ENCODE measurements around the gene LINC01488. TPM values are rescaled to one million over a fixed set of nuclear protein-coding genes. Genes with fewer than 3 reads are reported as not detected.

The LINC01488 gene
- total and polyA plus RNA-seq, 9 of the 15 experiments (the other 6 are each of a cell fraction or from before 2014, with no cell fraction given) = not detected

DNA sequence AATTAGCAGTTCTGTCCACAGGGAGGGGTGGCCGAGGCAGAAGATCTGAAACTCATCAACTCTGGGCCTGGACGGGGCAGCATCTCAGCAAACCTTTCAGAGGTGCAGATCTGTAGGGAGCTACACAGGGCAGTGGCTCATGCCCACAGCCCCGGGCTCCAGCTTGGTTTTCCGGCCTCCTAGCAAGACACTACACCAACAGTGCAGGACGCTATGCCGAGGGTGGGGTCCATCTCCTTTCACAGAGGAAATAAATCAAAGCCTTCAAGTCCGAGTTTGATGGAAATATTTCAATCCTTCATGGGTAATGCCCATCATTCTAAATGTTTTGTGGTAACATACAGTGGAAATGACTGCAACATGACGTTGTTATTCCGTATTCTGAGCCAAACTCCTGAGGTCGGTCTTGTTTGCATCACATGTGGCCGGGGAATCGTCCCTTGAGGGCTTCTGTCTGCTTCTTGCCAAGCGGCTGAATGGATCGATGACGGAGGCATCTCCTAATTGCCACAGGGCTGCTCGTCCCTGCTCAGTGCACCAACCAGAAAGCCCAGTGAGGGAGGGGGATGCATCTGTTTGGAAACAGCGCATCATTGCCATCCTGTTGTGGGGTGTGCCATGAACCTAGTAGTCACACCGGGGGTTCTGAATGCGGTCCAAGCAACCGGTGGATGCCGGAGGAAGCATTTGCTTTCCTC lies 30.0 kb downstream of the LINC01488 start (continued):
- TF ChIP-seq, protein P1, sequence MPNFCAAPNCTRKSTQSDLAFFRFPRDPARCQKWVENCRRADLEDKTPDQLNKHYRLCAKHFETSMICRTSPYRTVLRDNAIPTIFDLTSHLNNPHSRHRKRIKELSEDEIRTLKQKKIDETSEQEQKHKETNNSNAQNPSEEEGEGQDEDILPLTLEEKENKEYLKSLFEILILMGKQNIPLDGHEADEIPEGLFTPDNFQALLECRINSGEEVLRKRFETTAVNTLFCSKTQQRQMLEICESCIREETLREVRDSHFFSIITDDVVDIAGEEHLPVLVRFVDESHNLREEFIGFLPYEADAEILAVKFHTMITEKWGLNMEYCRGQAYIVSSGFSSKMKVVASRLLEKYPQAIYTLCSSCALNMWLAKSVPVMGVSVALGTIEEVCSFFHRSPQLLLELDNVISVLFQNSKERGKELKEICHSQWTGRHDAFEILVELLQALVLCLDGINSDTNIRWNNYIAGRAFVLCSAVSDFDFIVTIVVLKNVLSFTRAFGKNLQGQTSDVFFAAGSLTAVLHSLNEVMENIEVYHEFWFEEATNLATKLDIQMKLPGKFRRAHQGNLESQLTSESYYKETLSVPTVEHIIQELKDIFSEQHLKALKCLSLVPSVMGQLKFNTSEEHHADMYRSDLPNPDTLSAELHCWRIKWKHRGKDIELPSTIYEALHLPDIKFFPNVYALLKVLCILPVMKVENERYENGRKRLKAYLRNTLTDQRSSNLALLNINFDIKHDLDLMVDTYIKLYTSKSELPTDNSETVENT (CRISPR knock-in tag; IDR thresholded peaks at IDR 0.05) = no peak
- TF ChIP-seq YBX1 (IDR thresholded peaks at IDR 0.05) = no peak
- no peak for TF ChIP-seq WHSC1 (IDR thresholded peaks at IDR 0.05; ENCODE audit: low read length)
- no peak for TF ChIP-seq TAF9B (IDR thresholded peaks at IDR 0.05; ENCODE audit: partially characterized antibody)
- no peak for TF ChIP-seq TCF3 (CRISPR knock-in tag; IDR thresholded peaks at IDR 0.05)

DNA sequence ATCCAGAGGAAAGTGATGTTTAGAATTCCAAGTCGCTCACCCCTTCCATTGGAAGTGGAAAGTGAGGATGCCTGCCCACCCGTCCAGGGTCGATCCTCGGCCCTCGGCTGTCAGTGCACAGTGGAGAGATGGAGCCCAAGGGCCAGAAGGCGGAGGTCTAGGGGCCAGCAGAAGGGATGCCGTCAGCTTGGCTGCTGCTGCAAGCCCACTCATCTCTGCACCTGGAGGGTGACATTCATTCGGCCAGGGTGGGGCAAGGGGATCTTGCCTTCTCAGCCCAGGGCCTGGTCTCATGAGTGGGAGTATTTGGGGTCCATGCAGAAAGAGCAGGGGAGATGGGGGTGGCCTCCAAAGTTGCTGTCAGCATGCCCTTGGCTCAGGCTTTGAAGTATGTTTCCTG lies 30.7 kb downstream of the LINC01488 start:
- FAIRE-seq = no peak
- Histone ChIP-seq H3K4me3 (no peak overlapping the region), H3K36me3 (ENCODE audit: control insufficient read depth, insufficient read depth, low read length) (no peaks in the 10 kb centered on the region), H3K4me1 (replicated peaks in 1 of 2; ENCODE audit: control insufficient read depth in 2 of 2, insufficient read depth in 2 of 2, low read length in 2 of 2) (peaks cover 0 to 5% of the 10 kb centered on the region in 2 experiments; a peak in 3 of 5 replicates), H3K4me2 (ENCODE audit: insufficient read depth, low read length) (no peak overlapping the region), H4K20me1 (replicated peaks; ENCODE audit: control insufficient read depth, insufficient read depth, low read length) (no peaks in the 10 kb centered on the region), H3K27ac (ENCODE audit: extremely low read depth, low read depth, low read length) (no peak overlapping the region), H3K9me1 (ENCODE audit: control insufficient read depth, insufficient read depth, low read length) (no peaks in the 10 kb centered on the region), H3K79me2 (ENCODE audit: control insufficient read depth, insufficient read depth, low read length) (no peaks in the 10 kb centered on the region), H3K9ac (ENCODE audit: insufficient read depth in 1 of 2, low read depth in 2 of 2, low read length in 2 of 2) (no peak overlapping the region; a peak in 1 of 4 replicates), H3K9me3 (replicated peaks; ENCODE audit: control insufficient read depth, insufficient read depth, low read depth, low read length) (no peaks in the 10 kb centered on the region), H2AFZ (ENCODE audit: low read depth, low read length) (no peak overlapping the region), H3K27me3 (ENCODE audit: control insufficient read depth in 2 of 2, insufficient read depth in 2 of 2, low read length in 2 of 2) (peaks cover 42 to 79% of the 10 kb centered on the region in 2 experiments)
- WGBS (ENCODE audit: insufficient coverage, low coverage, missing lambda C conversion rate) = 8% methylated on average over 8 of the region's 8 CpGs
- TF ChIP-seq, protein P2, sequence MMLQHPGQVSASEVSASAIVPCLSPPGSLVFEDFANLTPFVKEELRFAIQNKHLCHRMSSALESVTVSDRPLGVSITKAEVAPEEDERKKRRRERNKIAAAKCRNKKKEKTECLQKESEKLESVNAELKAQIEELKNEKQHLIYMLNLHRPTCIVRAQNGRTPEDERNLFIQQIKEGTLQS (IDR thresholded peaks at IDR 0.05) = no peak
- TF ChIP-seq, protein P2 (CRISPR knock-in tag; conservative IDR thresholded peaks at IDR 0.05) = no peak
- TF ChIP-seq SAFB (IDR thresholded peaks at IDR 0.05; ENCODE audit: borderline replicate concordance, low read depth, low read length) (no peak), NR1H2 (CRISPR knock-in tag; IDR thresholded peaks at IDR 0.05) (no peak), MAZ (CRISPR knock-in tag; conservative IDR thresholded peaks at IDR 0.05 in 1 of 2, IDR thresholded peaks at IDR 0.05 in 1 of 2) (no peak), CREBBP (IDR thresholded peaks at IDR 0.05; ENCODE audit: low read depth, low read length) (no peak)
- TF ChIP-seq, protein P3, sequence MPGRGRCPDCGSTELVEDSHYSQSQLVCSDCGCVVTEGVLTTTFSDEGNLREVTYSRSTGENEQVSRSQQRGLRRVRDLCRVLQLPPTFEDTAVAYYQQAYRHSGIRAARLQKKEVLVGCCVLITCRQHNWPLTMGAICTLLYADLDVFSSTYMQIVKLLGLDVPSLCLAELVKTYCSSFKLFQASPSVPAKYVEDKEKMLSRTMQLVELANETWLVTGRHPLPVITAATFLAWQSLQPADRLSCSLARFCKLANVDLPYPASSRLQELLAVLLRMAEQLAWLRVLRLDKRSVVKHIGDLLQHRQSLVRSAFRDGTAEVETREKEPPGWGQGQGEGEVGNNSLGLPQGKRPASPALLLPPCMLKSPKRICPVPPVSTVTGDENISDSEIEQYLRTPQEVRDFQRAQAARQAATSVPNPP (IDR thresholded peaks at IDR 0.05; ENCODE audit: borderline replicate concordance, insufficient read depth, insufficient read length) = no peak
- TF ChIP-seq, protein P4, sequence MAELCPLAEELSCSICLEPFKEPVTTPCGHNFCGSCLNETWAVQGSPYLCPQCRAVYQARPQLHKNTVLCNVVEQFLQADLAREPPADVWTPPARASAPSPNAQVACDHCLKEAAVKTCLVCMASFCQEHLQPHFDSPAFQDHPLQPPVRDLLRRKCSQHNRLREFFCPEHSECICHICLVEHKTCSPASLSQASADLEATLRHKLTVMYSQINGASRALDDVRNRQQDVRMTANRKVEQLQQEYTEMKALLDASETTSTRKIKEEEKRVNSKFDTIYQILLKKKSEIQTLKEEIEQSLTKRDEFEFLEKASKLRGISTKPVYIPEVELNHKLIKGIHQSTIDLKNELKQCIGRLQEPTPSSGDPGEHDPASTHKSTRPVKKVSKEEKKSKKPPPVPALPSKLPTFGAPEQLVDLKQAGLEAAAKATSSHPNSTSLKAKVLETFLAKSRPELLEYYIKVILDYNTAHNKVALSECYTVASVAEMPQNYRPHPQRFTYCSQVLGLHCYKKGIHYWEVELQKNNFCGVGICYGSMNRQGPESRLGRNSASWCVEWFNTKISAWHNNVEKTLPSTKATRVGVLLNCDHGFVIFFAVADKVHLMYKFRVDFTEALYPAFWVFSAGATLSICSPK (IDR thresholded peaks at IDR 0.05; ENCODE audit: borderline replicate concordance) = no peak
- in situ Hi-C loops (cut with MboI) = no loop called here
- CTCF ChIA-PET (ENCODE audit: low intra/inter-chr PET ratio) = no interaction called here
- DNase-seq (ENCODE audit: extremely low read depth in 1 of 4, low spot score in 3 of 4) = no peak
- POLR2A ChIA-PET = interaction anchor here (0.6 kb wide), 1 partner anchor 203 kb away, joined by 3 read pairs; no protein-coding TSS in a partner anchor
- ATAC-seq = no peak
- intact Hi-C loops (cut with micrococcal nuclease) = no loop called here
- BruUV-seq (replicated peaks) = no TSS peak

Measured in K562 (cell line).